HG03175 (cell line): ENCODE results near the gene MCM3AP.
"Not testable (repeated sequence)": the region's sequence is repeated elsewhere in the genome, so short reads cannot be mapped to it uniquely, and the experiment has no call there.

Experiments used
- ATAC-seq: cut with Tn5 transposase; IDR thresholded peaks from one replicate; pipeline ENCODE4 v1.9.1; 2021; ENCODE audit warnings: mild to moderate bottlenecking, moderate library complexity; ENCODE audit not compliant: unreplicated experiment

The MCM3AP gene

DNA sequence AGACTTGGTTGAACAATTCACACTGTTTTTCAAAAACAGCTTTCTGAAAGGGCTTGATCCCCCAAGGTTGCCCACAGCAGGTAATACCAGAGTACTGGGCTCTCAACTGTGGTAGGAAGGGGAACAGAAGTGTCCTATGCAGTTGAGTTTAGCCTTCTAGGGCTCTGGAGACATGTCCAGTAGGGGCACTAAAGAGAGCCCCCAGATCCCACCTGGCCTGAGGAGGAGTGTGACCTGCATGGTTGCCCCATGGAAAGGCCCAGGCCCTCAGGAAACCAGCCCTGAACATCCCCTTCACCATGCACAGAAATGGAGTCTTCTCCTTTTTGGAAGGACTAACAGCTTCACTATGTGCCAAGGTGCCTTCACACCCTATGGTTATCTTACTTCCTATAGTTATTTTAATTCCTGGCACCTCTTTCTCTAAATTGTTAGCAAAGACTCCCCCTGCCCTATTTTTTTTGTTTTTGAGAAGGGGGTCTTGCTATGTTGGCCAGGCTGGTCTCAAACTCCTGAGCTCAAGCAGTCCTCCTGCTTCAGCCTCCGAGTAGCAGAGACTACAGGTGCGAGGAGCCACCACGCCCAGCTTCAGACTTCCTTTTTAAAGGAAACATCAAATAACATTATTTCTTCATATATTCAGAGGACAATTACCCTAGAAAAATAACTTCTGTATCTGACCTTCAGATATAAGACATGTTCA is 40.0 kb downstream of the MCM3AP start:
- ATAC-seq, result no peak

GRCh38 chr21:46244602-46245001 is 40.8 kb downstream of the MCM3AP start:
- no peak for ATAC-seq

DNA sequence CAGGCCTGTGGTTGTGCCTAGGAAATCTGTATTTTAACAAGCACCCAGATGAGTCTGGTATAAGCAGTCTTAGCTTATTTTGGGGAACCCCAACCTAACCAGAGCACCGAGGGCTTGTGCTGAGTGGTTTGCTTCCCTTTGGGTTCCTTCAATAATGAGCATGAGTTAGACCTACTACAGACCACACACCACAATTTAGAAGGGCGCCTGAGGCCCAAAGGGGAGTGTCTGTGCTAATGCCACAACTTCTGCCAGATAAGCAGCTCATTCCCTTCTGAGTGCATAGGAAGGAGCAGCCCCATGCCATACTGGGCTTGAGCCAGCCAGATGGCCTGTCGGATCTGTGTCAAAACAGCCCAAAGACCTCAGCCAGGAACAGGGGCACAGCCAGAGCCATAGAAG is 41.5 kb downstream of the MCM3AP start:
- no peak for ATAC-seq

- no peak for ATAC-seq
Measured at GRCh38 chr21:46243325-46243724, 42.1 kb downstream of the MCM3AP start.

DNA sequence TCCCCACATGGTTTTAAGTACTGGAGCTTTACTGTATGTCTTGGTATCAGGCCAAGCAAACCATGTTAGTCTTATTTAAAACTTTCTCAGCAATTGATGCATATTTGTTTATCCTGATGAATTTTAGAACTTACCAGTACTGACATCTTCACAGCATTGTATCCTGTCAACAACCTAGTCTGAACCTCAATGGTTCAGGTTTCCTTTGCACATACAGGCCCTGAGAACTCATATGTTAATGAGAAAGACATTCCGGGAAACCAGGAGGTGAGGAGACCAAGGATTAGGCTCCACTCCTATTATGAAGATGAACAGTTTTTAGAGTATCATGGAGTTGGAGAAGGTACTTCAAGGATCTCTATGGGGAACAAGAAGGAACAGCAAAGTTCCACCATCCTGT is 43.8 kb downstream of the MCM3AP start:
- ATAC-seq, result not testable (repeated sequence)

- ATAC-seq, result no peak
Measured at GRCh38 chr21:46239817-46240325, 45.5 kb downstream of the MCM3AP start.

DNA sequence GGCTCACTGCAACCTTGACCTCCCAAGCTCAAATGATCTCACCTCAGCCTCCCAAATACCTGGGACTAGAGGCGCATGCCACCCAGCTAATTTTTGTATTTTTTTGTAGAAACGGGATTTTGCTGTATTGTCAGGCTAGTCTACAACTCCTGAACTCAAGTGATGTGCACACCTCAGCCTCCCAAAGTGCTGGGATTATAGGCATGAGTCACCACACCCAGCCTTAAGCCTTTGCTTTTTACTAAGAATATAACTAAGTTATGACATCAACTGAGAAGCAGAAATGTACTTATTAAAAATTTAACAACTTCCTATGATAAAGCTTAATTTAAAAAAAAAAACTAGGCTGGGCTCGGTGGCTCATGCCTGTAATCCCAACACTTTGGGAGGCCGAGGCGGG is 47.9 kb downstream of the MCM3AP start:
- no peak for ATAC-seq

DNA sequence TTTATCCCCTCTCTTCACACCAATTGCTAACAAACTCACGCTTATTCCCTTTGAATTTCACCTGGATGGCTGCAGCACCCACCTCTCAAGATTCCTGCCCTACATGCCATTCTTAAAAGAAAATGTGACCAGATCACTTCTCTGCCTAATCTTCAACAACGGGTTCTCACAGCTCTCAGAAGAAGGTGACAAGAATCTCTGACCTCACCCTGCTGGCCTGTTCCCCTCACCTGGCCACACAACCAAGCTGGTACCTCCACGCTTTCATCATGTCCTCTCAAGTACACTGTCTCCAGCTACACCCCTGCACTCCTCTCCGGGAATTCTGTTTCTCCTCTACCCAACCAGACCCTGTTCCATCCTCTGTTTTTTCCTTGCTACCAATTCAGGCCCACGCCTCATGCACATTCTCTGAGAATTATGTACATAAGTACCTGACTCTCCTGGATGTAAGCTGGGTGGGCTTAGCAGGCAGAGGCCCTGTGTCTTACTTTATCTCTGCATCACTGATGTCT is 50.9 kb downstream of the MCM3AP start:
- no peak for ATAC-seq

DNA sequence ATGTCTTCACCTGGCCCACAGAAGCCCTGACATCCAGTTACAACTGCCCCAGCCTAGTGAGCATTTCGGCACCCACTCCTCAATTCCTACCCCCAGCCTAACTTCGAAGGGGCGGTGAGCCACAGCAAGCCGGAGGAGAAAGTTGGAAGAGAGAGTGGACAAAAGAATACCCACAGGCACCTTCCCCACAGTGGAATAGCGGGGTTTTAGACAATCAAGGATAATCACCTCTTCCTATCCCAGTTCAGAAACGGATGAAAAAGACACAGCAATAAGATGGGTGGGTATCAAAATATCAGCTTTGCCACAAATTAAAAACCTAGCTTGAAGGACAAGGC is 55.5 kb downstream of the MCM3AP start:
- no peak for ATAC-seq

DNA sequence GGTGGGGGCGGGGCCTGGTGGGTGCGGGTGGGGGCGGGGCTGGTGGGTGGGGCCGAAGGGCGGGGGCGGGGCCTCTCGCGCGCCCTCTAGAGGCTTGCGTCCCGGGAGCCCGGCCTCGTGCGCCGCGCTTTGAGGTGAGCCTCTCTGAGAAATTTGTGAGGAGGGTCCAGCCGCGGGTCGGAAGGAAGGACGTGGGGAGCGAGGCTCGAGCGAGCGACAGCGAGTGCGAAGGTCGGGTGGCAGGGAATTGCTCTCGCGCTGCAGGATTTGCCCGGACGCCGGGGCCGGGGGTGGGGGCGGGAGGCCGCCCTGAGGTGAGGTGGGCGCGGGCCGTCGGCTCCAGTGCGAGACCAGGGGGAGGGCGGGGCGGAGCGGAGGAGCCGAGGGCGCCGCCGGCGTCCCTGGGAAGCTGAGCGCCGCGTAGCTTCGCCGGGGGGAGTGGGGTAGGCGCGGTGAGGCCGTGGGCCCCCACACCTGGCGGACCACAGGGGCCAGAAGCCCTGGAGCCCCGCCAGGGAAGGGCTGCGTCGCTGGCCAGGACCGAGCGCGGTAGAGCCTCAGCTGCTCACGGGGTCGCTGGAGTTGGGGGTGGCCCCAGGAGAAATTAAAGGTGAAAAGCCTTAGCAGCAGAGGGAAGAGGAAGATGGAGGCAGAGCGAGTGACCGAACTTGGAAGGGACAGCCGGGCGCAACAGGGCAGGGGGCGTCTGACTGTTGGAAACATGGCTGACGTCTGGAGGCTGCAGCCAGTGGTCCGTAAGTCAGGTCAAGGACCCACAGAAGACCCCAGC is 56.1 kb downstream of the MCM3AP start:
- ATAC-seq, result peak; percentile 31

- peak; percentile 84 for ATAC-seq
Measured at GRCh38 chr21:46228345-46229051, 56.9 kb downstream of the MCM3AP start, which contains the start of gene LSS. Gene LSS, minus strand, starts transcription at chr21:46228774. Its CDS starts 29 bp downstream, at chr21:46228745.

DNA sequence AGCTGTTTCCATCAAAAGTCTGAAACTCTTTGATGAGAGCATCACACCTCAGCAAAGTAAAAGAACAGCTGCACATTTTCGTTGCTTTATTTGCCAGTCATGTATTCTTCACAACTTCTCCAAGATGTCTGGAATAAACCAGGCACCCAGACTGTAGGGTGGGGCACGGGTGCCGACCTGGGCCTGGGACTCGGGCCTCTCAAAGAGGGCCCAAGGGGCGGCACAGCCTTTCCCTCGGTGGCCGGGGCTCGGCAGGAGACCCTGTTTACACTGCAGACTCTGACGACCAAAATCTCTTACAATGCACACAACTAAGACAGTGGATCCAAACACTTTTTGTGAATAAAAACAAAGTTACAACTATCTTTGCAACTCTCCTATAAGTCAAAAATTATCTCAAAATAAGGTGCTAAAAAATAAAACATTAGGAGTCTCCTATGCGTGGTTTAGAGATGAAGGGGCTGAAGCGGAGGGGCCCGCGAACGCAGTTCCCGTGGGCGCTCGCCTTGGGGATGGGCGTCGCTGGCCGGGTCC is 57.5 kb downstream of the MCM3AP start:
- no peak for ATAC-seq

- no peak for ATAC-seq
Measured at GRCh38 chr21:46226920-46227599, 58.4 kb downstream of the MCM3AP start.

DNA sequence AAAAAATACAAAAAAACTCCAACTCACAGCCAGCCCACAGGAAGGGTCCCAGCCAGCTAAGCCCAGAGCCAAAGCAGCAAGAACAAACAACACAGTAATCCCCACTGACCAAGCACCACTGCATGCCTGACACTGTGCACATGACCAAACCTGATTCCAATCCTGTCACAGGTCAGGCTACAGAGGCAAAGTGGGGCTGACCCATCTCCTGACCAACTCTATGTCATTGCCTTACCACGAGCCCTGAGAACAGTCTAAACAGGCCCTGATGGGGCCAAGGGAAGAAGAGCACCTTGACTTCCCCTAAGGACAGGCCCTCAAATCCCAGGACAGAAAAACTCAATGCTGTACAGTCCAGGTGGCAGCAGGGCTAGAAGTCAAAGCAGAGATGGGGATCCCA is 59.3 kb downstream of the MCM3AP start:
- ATAC-seq, result no peak

DNA sequence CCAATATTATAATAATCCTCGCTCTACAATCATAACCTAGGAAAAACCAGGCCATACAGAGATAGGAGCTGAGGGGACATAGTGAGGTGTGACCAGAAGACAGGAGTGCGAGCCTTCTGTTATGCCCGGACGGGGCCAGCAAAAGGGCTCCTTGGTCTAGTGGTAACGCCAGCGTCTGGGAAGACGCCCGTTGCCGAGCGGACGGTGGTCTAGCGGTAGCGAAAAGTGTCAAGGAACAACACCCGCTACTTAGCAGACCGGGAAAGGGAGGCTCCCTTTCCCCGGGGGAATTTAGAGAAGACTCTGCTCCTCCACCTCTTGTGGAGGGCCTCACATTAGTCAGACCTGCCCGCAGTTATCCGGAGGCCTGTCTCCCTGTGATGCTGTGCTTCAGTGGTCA is 61.8 kb downstream of the MCM3AP start:
- not testable (repeated sequence) for ATAC-seq

DNA sequence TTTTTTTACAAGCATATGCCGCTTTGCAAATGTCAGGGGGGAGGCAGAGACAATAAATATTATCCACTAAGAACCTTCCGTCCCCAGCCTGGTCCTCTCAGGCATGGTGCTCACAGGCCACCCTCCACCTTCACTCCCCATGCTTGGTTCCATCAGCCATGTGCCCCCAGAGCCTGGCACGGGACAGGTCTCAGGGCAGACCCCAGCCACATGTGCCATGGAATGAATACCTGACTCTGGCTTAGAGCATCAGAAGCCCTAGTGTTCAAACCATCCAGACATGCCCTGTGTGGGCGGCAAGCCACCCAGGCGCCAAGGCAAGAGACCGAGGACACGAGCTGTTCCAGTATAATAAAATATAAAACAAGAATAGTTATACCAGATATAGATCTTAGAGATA is 62.2 kb downstream of the MCM3AP start:
- no peak for ATAC-seq

- no peak for ATAC-seq
Measured at GRCh38 chr21:46222436-46223116, 62.8 kb downstream of the MCM3AP start.

GRCh38 chr21:46221664-46222435 is 63.6 kb downstream of the MCM3AP start:
- no peak for ATAC-seq

- no peak for ATAC-seq
Measured at GRCh38 chr21:46220847-46221246, 64.6 kb downstream of the MCM3AP start.
